Ishikawa (cell line): Measurements from ENCODE around the gene SUGT1.

Source experiments
- CEBPB ChIP-seq: IDR thresholded peaks from 2 replicates; pipeline ENCODE4 v1.6.1; 2012
- CREB1 ChIP-seq: IDR thresholded peaks from 2 replicates; pipeline ENCODE4 v1.6.1; 2012; ENCODE audit warnings: low read depth
- EGR1 ChIP-seq: IDR thresholded peaks from 2 replicates; pipeline ENCODE4 v1.6.1; 2012
- EP300 ChIP-seq: IDR thresholded peaks from 2 replicates; pipeline ENCODE4 v1.6.1; 2012; ENCODE audit warnings: borderline replicate concordance
- FOXM1 ChIP-seq: IDR thresholded peaks from 2 replicates; pipeline ENCODE4 v1.6.1; 2012; ENCODE audit warnings: low read depth, borderline replicate concordance
- MAX ChIP-seq: IDR thresholded peaks from 2 replicates; pipeline ENCODE4 v1.6.1; 2012
- NFIC ChIP-seq: IDR thresholded peaks from 2 replicates; pipeline ENCODE4 v1.6.1; 2012
- RAD21 ChIP-seq: IDR thresholded peaks from 2 replicates; pipeline ENCODE4 v1.6.1; 2012; ENCODE audit warnings: low read depth
- TAF1 ChIP-seq: IDR thresholded peaks from 2 replicates; pipeline ENCODE4 v1.6.1; 2012; ENCODE audit warnings: low read depth, mild to moderate bottlenecking
- TCF12 ChIP-seq: IDR thresholded peaks from 2 replicates; pipeline ENCODE4 v1.6.1; 2012; ENCODE audit warnings: low read depth
- TEAD4 ChIP-seq: IDR thresholded peaks from 2 replicates; pipeline ENCODE4 v1.6.1; 2012
- YY1 ChIP-seq: IDR thresholded peaks from 2 replicates; pipeline ENCODE4 v1.6.1; 2012; ENCODE audit warnings: low read depth
- ZBTB7A ChIP-seq: IDR thresholded peaks from 2 replicates; pipeline ENCODE4 v1.6.1; 2012; ENCODE audit warnings: low read depth
- TF ChIP-seq, protein P1 (sequence below): IDR thresholded peaks from 2 replicates; pipeline ENCODE4 v1.6.1; 2012
- TF ChIP-seq, protein P2 (sequence below): IDR thresholded peaks from 2 replicates; pipeline ENCODE4 v1.6.1; 2012; ENCODE audit warnings: low read depth, mild to moderate bottlenecking

The SUGT1 gene

DNA sequence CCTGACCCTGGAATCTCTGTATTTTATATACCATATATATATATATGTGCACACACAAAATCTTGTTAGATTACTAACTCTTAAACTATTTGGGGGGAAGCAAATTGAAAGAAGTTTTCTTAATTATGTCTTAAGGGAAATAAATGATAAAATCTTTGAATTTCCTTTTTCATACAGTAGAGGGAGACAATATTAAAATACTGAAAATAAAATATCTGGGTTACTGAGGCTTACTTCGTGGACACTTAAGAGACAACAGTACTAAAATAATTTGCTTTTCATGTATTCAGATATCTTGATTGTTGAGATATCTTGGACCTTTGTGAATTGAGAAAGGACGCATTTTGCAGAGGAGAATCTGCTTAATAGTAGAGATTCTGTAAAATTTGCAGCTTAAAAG lies 17.0 kb downstream of the SUGT1 start:
- TF ChIP-seq EGR1 (no peak), ZBTB7A (no peak), YY1 (no peak), CREB1 (no peak), TAF1 (no peak), EP300 (no peak), TCF12 (no peak), RAD21 (no peak), CEBPB (no peak)
- TF ChIP-seq, protein P1, sequence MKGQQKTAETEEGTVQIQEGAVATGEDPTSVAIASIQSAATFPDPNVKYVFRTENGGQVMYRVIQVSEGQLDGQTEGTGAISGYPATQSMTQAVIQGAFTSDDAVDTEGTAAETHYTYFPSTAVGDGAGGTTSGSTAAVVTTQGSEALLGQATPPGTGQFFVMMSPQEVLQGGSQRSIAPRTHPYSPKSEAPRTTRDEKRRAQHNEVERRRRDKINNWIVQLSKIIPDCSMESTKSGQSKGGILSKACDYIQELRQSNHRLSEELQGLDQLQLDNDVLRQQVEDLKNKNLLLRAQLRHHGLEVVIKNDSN, result no peak
- TF ChIP-seq, protein P2, sequence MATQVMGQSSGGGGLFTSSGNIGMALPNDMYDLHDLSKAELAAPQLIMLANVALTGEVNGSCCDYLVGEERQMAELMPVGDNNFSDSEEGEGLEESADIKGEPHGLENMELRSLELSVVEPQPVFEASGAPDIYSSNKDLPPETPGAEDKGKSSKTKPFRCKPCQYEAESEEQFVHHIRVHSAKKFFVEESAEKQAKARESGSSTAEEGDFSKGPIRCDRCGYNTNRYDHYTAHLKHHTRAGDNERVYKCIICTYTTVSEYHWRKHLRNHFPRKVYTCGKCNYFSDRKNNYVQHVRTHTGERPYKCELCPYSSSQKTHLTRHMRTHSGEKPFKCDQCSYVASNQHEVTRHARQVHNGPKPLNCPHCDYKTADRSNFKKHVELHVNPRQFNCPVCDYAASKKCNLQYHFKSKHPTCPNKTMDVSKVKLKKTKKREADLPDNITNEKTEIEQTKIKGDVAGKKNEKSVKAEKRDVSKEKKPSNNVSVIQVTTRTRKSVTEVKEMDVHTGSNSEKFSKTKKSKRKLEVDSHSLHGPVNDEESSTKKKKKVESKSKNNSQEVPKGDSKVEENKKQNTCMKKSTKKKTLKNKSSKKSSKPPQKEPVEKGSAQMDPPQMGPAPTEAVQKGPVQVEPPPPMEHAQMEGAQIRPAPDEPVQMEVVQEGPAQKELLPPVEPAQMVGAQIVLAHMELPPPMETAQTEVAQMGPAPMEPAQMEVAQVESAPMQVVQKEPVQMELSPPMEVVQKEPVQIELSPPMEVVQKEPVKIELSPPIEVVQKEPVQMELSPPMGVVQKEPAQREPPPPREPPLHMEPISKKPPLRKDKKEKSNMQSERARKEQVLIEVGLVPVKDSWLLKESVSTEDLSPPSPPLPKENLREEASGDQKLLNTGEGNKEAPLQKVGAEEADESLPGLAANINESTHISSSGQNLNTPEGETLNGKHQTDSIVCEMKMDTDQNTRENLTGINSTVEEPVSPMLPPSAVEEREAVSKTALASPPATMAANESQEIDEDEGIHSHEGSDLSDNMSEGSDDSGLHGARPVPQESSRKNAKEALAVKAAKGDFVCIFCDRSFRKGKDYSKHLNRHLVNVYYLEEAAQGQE, result no peak

DNA sequence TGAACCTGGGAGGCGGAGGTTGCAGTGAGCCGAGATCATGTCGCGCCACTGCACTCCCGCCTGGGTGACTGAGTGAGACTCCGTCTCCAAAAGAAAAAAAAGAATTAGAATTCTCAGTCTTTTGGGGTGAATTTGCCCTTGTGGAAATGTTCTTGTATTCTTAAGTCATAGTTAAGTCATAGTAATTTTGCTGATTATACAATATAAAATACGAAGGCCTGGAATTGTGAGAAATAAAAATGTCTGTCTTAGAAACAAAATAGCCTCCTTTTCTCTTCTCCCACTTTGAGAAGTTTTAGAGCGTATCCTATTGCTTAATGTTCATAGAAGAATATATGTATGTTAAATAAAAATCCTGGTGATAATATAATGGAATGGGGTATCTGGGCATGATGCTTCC lies 18.1 kb downstream of the SUGT1 start:
- TF ChIP-seq TCF12, result no peak

DNA sequence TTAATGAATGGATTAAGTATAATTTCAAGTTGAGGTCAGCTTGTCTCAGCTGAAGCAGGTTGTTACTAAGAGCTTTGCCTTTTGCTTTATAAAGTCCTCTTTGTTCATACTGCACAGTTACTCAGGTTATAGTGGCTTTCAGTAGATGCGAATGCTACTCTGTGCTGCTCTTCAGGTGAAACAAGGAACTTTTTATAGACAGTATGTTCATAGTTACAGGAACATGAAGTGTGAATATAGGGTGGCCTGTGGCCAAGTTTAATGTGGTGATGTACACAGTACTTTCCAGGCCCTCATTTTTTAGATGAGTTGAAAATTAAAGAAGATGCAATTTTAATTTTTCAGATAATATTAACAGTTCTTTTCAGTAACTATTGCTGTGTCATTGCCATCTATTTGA lies 20.8 kb downstream of the SUGT1 start:
- TF ChIP-seq NFIC (no peak), YY1 (no peak), MAX (no peak), CREB1 (no peak), TAF1 (no peak), CEBPB (no peak), EP300 (no peak), TEAD4 (no peak), ZBTB7A (no peak), FOXM1 (no peak)
- TF ChIP-seq, protein P1, result no peak

DNA sequence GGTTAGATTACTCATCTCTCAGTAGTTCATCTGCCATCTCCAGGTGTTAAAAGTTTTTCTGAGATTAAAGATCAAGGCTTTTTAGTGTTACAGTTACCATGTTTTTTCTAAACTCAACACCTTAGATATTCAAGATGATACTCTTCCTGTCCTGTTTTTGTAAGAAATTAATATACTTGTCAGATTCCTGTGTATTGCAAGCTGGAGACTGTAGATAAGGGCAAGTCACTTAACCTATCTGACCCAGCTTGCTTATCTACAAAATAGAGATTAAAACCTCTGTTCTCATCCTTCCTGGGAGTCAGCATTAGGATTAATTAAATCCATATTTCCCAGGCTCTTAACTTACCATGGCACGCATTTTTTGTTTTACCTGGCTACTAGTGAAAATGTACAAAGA lies 25.2 kb downstream of the SUGT1 start:
- TF ChIP-seq TCF12 (no peak), TAF1 (no peak), FOXM1 (no peak), NFIC (no peak), MAX (no peak), ZBTB7A (no peak), RAD21 (no peak), CREB1 (no peak)
- TF ChIP-seq, protein P2, result no peak

DNA sequence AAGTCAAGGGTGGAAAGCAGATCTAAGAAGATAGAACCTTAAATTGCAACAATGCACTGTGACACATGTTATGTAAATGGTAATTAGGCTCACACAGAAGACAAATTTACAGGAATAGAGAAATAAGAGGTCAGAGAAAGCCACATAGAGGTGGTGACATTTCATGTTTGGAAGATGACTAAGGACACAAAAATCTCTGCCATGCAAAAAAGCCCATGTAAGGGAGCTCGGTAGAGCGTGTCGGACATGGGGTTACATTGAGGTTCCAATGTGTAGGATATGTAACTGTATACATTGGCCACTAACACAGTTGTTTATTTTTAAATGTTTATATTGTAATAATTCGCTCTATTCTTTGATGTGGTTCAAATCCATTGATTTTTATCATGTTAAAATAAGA lies 33.7 kb downstream of the SUGT1 start:
- TF ChIP-seq EGR1, result no peak
- no peak for TF ChIP-seq ZBTB7A
- TF ChIP-seq TAF1, result no peak
- TF ChIP-seq TEAD4, result no peak
- no peak for TF ChIP-seq YY1
- TF ChIP-seq TCF12, result no peak
- TF ChIP-seq, protein P1, result no peak
- TF ChIP-seq NFIC, result no peak

- TF ChIP-seq MAX, result no peak
- no peak for TF ChIP-seq TEAD4
- TF ChIP-seq ZBTB7A, result no peak
- TF ChIP-seq FOXM1, result no peak
- TF ChIP-seq, protein P2, result no peak
- TF ChIP-seq RAD21, result no peak
- no peak for TF ChIP-seq NFIC
- TF ChIP-seq, protein P1, result no peak
- TF ChIP-seq YY1, result no peak
- TF ChIP-seq TCF12, result no peak
- TF ChIP-seq EP300, result no peak
- no peak for TF ChIP-seq TAF1
- TF ChIP-seq CREB1, result no peak
- no peak for TF ChIP-seq CEBPB
- TF ChIP-seq EGR1, result no peak
Observed at GRCh38 chr13:52695856-52696255, 43.2 kb downstream of the SUGT1 start.
